Peyer's patch (tissue), 4 donors: Measurements from ENCODE around the gene TMEM106C.

ENCODE experiments used
- POLR2A ChIP-seq, 2 donors: fragments of 450-650 bp; IDR thresholded peaks; one replicate each; pipeline ENCODE4 v1.5.1; 2017; ENCODE audit warnings: antibody characterized with exemption in 2 of 2, mild to moderate bottlenecking in 2 of 2, moderate library complexity in 2 of 2
- TF ChIP-seq, protein P1 (sequence below), 6 experiments: fragments of 450-650 bp in 4 of 6; fragments of 200-600 bp in 2 of 6; sonication (generic) in 1 of 6; IDR thresholded peaks; one replicate each; pipeline ENCODE4 v1.5.1; 2017 to 2019; ENCODE audit warnings: antibody characterized with exemption in 6 of 6, mild to moderate bottlenecking in 3 of 6, moderate library complexity in 1 of 6

DNA sequence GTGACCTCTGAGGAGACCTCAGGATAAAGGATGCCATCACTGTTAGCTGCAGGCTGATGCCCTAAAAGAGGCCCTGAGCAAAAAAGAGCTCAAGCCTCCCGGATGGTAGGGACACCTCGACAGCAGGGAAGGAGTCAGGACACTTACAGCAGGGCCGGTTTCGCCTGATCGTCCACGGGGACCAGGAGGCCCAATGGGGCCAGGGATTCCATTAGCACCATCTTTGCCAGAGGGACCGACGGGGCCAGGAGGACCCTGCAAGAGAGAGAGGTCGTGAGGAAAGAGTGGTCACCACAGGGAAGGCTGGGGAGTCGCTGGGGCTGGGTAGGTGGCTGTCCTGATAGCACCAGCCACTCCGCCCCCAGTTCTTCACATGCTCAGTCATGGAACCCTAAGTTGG, 12.4 kb downstream of the TMEM106C start:
- TF ChIP-seq, protein P1, sequence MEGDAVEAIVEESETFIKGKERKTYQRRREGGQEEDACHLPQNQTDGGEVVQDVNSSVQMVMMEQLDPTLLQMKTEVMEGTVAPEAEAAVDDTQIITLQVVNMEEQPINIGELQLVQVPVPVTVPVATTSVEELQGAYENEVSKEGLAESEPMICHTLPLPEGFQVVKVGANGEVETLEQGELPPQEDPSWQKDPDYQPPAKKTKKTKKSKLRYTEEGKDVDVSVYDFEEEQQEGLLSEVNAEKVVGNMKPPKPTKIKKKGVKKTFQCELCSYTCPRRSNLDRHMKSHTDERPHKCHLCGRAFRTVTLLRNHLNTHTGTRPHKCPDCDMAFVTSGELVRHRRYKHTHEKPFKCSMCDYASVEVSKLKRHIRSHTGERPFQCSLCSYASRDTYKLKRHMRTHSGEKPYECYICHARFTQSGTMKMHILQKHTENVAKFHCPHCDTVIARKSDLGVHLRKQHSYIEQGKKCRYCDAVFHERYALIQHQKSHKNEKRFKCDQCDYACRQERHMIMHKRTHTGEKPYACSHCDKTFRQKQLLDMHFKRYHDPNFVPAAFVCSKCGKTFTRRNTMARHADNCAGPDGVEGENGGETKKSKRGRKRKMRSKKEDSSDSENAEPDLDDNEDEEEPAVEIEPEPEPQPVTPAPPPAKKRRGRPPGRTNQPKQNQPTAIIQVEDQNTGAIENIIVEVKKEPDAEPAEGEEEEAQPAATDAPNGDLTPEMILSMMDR (IDR thresholded peaks at IDR 0.05): no peak
- TF ChIP-seq POLR2A (IDR thresholded peaks at IDR 0.05): no peak
